Measurements from ENCODE around the gene PYROXD2. TPM values are rescaled to one million over a fixed set of nuclear protein-coding genes. Genes with fewer than 3 reads are reported as not detected.

PYROXD2 gene
- polyA plus RNA-seq, 1 donor from 2014 or later, result 0.11 TPM

GRCh38 chr10:98423691-98424120 lies 8.7 kb upstream of the PYROXD2 start:
- Histone ChIP-seq H3K36me3 (ENCODE audit: insufficient read depth, low read length) (no peaks in the 10 kb centered on the region), H3K9me3 (ENCODE audit: low read length) (no peaks in the 10 kb centered on the region)

GRCh38 chr10:98422182-98422581 lies 7.2 kb upstream of the PYROXD2 start:
- Histone ChIP-seq H3K36me3 (ENCODE audit: insufficient read depth, low read length) (no peaks in the 10 kb centered on the region), H3K9me2 (ENCODE audit: insufficient read depth, low read length) (no peaks in the 10 kb centered on the region), H3K79me2 (replicated peaks; ENCODE audit: insufficient read depth, low read length) (no peaks in the 10 kb centered on the region), H3F3A (ENCODE audit: insufficient read depth, low read length, poor library complexity, severe bottlenecking) (no peaks in the 10 kb centered on the region), H3K9ac (ENCODE audit: low read length) (no peak overlapping the region), H3K27me3 (ENCODE audit: insufficient read depth, low read depth, low read length) (no peaks in the 10 kb centered on the region), H2AFZ (ENCODE audit: low read depth, low read length) (no peak overlapping the region), H3K9me3 (ENCODE audit: low read length) (no peaks in the 10 kb centered on the region), H4K20me1 (ENCODE audit: insufficient read depth) (no peaks in the 10 kb centered on the region), H3K27ac (ENCODE audit: low read length) (no peak overlapping the region), H3K4me2 (ENCODE audit: low read length) (no peak overlapping the region), H3K4me3 (ENCODE audit: low read length) (no peak overlapping the region)
- TF ChIP-seq POLR2AphosphoS5 (IDR thresholded peaks at IDR 0.05) (no peak), TAF1 (IDR thresholded peaks at IDR 0.05; ENCODE audit: low read depth) (no peak), EZH2 (IDR thresholded peaks at IDR 0.05; ENCODE audit: borderline replicate concordance, insufficient read depth, low read length, poor library complexity, severe bottlenecking) (no peak), CTCF (IDR thresholded peaks at IDR 0.05; ENCODE audit: poor library complexity, severe bottlenecking) (no peak), EP300 (conservative IDR thresholded peaks at IDR 0.05; ENCODE audit: poor library complexity, severe bottlenecking) (no peak), REST (IDR thresholded peaks at IDR 0.05; ENCODE audit: borderline replicate concordance) (no peak)

More at GRCh38 chr10:98423691-98424120, 8.7 kb upstream of the PYROXD2 start:
- Histone ChIP-seq H3K9me2 (ENCODE audit: insufficient read depth, low read length) (no peaks in the 10 kb centered on the region), H3K4me2 (ENCODE audit: low read length) (no peak overlapping the region), H2AFZ (ENCODE audit: low read depth, low read length) (no peak overlapping the region), H3F3A (ENCODE audit: insufficient read depth, low read length, poor library complexity, severe bottlenecking) (no peaks in the 10 kb centered on the region), H3K79me2 (replicated peaks; ENCODE audit: insufficient read depth, low read length) (no peaks in the 10 kb centered on the region), H3K4me3 (ENCODE audit: low read length) (no peak overlapping the region), H3K27me3 (ENCODE audit: insufficient read depth, low read depth, low read length) (no peaks in the 10 kb centered on the region), H4K20me1 (ENCODE audit: insufficient read depth) (no peaks in the 10 kb centered on the region), H3K27ac (ENCODE audit: low read length) (no peak overlapping the region), H3K9ac (ENCODE audit: low read length) (no peak overlapping the region)
- TF ChIP-seq POLR2AphosphoS5 (IDR thresholded peaks at IDR 0.05), result no peak
- no peak for TF ChIP-seq EP300 (conservative IDR thresholded peaks at IDR 0.05; ENCODE audit: poor library complexity, severe bottlenecking)
- no peak for TF ChIP-seq MXI1 (conservative IDR thresholded peaks at IDR 0.05; ENCODE audit: poor library complexity, severe bottlenecking)
- TF ChIP-seq TAF1 (IDR thresholded peaks at IDR 0.05; ENCODE audit: low read depth), result no peak
- no peak for TF ChIP-seq RAD21 (conservative IDR thresholded peaks at IDR 0.05)
- TF ChIP-seq CTCF (IDR thresholded peaks at IDR 0.05; ENCODE audit: poor library complexity, severe bottlenecking), result no peak
- TF ChIP-seq EZH2 (IDR thresholded peaks at IDR 0.05; ENCODE audit: borderline replicate concordance, insufficient read depth, low read length, poor library complexity, severe bottlenecking), result no peak
- TF ChIP-seq SMC3 (conservative IDR thresholded peaks at IDR 0.05; ENCODE audit: poor library complexity), result no peak
- TF ChIP-seq REST (IDR thresholded peaks at IDR 0.05; ENCODE audit: borderline replicate concordance), result no peak

Data from neural cell (in vitro differentiated cells).